GM19468 (cell line): ENCODE measurements around the gene APEH.

ENCODE experiments used
- ATAC-seq: cut with Tn5 transposase; IDR thresholded peaks from one replicate; pipeline ENCODE4 v1.9.1; 2021; ENCODE audit warnings: mild to moderate bottlenecking, moderate library complexity, moderate number of reproducible peaks; ENCODE audit not compliant: unreplicated experiment; ENCODE audit errors: extremely low read depth

APEH gene

DNA sequence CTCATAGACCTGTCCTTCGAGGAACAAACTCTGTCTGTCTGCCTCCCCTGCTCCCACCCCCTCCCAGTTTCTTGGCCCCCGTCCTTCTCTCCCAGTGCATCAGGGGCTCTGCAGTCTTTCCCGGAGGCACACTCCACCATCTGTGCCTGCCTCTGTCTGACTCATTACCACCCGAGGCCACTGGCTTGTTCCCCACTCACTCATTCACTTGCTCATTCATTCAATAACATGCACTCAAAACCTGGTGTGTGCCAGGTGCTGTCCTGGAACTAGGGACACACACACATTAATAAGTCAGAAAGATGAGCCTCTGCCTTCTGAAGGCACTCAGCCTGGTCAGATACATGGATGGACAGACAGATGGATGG, 32.9 kb downstream of the APEH start:
- ATAC-seq: no peak

DNA sequence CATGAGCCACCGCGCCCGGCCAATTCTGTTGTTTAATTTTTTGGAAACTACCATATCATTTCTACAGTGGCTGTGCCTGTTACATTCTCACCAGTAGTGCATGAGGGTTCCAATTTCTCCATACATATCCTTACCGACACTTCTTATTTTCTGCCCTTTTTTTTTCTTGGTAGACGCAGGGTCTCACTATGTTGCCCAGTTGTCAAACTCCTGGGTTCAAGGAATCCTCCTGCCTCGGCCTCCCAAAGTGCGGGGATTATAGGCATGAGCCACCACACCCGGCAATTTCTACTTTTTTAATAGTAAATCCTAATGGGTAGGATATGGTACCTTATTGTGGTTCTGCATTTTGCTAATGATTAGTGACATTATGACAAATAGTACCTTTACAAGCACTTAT, 35.7 kb downstream of the APEH start:
- ATAC-seq: no peak

DNA sequence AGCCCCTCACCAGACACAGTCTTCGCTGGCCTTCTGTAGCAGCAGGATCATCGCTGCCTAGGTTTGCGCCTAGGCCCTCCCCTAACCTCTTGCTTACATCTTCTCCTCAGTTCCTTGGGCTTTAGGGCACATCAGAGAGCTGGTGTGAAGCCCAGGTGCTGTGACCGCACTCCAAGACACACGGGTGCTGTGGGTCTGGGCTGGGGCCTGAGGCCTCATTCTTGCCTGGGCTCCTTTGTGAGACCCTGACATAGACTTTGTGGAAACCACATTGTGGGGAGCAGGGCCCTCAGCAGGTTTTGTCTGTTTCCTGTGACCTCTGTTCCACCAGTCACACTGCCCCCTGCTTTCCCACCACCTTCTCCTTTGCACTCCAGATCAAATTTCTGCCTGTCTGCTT, 37.3 kb downstream of the APEH start:
- ATAC-seq: no peak

DNA sequence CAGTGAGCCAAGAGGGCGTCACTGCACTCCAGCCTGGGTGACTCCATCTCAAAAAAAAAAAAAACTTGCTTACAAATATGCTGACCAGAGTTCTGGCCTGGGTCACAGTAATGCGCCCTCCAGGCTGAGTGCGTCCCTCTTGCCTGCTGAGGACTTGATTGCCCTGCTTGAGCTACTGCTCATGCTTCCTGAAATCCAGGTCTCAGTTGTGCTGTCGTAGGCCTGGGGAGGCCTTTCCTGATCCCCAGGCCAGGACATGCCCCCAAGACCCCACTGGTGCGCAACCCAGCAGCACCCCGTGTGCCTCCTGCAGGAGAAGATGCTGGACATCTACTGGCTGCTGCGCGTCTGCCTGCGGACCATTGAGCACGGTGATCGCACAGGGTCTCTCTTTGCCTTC, 38.0 kb downstream of the APEH start:
- ATAC-seq: no peak

DNA sequence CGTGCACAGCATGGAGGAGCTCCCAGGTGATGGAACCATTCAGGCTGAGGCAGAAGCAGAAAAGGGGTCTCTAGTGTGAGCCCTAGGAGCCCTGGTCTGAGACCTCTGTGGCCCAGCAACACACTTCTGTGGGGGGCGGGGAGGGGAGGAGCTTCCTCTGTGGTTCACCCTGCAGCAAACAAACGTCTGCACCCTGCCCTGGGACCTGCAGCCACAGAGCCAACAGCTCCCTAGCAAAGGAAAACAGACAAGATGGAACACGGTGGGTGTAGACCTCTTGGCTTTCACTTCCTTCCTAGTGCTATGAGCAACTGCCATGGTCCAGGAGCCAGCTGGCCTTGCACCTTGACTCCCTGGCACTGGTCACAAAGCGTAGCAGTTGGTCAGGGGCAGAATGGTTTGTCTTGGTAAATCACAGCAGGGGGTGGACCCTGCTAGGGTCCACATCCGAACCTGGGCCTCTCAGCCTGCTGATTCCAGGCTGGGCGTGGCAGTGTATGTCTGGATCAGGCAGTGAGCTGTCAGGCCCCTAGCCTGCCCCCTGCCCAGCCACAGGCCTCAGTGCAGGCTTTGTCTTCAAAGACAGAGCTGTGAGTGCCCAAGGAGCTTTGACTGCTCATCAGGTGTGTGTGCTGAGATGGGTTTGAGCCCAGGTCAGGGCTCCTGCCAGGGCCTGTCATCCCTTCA, 38.6 kb downstream of the APEH start:
- no peak for ATAC-seq

DNA sequence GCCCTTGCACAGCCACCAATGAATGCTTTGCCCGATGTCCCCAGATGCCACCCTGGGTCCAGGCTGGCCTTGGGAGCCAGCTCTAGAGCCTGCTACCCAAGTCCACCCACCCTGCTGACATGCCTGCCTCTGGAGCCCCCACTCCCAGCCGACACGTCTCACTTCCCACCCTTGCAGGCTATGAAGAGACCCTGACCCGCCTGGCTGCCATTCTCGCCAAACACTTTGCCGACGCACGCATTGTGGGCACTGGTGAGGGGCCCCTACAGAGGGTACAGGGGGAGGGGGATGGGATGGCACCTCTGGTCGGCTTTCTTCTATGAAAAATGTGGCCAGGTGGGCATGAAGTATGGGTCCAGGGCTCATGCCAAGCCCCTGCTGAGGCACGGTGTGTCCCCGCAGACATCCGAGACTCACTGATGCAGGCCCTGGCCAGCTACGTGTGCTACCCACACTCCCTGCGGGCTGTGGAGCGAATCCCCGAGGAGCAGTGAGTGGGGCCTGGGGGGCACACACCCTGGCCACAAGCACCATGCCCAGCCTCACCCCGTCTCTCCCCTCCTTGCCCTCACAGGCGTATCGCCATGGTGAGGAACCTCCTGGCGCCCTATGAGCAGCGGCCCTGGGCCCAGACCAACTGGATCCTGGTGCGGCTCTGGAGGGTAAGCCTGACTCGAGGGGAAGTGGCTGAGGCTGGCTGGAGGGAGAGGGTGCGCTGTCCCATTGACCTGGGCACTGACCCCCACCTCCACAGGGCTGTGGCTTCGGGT, 39.4 kb downstream of the APEH start:
- no peak for ATAC-seq

DNA sequence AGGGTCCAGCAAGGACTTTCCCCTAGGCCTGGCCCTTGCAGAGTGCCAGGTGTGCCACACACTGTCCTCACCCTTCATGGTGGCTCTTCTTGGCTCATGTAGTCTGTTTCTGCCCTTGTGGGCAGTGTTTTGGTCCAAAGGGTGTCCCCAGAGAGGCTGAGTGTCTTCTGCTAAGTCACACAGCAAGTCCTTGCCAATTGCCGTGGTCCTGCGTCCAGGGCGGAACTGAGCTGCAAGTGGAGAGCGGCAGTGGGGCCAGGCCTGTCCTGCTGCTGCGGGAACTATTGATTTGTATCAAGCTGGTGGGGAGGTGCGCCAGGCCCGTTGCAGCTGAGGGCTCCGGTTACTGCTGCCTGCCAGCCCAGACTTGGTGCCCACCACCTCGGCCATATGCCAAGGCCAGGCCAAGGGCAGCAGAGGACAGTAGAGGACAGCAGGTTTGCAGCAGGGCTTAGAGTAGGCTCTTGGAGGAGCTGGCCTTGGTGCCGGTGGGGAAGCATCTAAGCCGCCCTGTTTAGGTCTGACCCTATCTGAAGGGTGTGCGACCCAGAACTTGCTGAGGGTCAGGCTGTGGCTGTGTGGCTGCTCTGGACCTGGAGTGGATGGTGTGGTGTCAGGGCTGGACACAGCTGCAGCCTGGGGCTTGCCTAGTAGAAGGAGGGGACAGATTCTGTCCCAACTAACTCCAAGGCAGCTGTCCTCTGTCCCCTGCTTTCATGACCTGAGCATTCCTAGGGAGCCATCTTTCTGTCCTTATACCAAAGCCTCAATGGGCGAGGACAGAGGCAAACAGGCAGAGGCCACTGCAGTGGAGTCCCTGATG, 40.8 kb downstream of the APEH start:
- no peak for ATAC-seq

DNA sequence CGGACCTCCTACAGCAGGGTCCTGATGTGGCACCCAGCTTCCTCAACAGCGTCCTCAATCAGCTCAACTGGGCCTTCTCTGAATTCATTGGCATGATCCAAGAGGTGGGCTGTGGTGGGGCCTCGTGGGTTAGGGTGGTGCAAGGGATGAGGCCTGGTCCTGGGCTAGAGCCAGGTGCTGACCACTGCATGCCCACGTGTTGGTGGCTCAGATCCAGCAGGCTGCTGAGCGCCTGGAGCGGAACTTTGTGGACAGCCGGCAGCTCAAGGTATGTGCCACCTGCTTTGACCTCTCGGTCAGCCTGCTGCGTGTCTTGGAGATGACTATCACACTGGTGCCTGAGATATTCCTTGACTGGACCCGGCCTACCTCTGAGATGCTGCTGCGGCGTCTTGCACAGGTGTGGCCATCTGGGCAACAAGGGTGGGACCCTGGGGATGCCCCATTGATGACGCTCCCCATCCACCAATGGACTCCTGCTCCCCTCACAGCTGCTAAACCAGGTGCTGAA, 41.5 kb downstream of the APEH start:
- no peak for ATAC-seq

DNA sequence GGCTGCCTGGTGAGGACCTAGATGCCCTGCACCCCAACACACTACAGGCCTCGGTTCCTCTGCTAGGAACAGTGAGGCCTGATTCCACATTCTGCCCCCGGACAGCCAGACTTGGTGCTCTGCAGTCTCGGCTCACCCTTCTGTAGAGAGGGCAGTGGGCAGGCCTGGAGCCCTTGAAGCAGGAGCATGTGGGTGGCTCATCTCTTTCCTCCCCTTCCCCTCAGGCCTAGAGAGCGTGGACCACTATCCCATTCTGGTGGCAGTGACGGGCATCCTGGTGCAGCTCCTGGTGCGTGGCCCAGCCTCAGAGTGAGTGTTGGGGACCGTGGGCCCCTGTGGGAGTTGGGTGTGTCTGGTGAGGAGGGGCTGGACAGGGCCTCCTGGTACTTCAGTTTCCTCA, 42.0 kb downstream of the APEH start:
- ATAC-seq: no peak

DNA sequence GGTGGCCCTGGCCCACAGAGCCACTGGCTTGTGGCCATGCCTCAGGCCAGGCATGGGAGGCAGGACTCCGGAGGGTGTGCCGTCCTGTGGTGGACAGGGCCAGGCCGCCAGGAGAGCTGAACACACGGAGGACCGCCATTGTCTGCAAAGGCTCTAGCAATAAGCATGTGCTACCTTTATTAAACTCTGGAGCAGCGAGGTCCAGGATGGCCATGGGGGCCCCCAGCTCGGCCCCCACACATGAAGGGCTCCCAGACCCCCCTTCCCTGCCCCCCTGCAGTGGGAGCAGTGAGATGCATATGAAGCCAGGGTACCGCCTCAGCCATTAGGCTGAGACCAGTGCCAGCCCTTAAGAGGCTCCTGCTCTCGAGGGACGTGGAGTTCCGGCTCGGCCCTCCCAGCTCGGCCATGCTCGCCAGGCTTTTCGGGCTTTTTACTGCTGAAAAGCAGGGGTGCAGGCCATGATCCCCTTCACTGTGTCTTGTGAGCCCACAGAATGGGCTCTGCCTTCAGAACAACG, 42.6 kb downstream of the APEH start:
- ATAC-seq: no peak

DNA sequence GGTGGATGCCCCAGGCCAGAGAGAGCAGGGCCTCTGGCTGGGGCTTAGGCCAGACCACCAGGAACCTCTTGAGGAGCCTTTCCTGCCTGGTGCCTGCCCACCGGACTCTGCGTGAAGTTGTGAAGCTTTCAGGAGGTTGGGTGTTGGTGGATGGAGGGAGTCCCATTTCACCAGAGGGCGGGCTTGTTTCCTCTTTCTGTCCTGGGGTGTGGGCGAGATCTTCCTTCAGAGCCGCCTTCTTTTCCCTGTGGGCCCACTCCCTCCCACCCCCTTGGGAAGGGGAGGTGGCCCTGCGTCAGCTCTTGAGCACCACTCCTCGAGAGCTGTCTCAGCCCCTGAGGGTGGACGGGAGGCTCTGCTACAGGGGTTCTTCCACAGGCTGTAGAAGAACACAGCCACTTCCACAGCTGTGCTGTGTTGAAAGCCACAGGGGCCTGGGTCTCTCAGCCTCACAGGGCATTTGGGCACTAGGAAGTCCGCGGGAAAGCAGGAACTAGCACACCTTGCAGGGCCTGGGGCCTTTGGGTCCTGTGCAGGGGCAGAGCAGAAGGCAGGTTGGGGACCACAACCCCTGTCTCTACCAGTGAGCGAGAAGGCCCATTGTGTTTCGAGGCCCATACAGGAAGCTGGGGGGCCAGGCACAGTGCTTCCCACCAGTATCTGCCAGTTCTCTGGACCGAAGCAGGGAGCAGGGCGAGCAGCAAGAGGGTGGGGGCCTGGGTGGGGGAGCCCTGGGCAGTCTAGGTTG, 43.2 kb downstream of the APEH start:
- ATAC-seq: no peak

DNA sequence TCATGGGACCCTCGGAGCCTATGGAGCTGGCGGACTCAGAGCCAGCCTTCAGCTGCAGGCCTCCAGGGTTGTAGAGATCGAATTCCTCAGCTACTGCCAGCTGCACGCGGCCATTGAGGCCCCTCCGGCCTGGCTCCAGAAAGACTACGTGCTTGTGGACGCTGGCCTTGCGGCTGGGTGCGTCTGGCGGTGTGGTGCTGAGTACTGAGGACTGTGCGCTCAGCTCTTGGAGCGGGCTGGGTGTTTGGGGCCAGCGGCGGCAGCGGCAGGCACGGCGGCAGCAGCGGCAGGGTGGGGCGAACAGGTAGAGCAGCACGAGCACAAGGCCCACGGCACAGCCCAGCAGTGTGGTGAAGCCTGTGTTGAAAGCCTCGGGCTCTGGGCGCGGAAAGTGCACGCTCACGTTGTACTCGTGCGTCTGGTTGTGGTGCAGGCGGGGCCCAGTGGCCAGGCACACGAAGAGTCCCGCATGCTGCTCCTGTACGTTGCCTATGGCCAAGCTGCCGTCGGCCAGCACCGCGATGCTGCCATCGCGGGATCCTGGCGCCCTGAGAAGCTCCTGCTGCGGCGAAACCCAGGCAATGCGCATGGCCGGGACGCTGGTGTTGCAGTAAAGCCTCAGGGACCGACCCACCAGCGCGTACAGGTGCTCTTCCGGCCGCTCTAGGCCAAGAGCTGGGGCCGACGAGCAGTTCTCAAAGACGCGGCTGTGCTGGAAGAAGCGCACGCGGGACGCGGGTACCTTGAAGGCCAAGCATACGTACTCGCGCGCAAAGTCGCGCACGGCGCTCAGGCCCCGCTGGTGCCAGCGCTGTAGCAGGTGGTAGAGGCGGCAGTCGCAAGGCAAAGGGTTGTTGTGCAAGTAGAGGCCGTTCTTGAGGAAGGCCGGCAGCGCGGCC, 44.1 kb downstream of the APEH start:
- ATAC-seq: no peak

DNA sequence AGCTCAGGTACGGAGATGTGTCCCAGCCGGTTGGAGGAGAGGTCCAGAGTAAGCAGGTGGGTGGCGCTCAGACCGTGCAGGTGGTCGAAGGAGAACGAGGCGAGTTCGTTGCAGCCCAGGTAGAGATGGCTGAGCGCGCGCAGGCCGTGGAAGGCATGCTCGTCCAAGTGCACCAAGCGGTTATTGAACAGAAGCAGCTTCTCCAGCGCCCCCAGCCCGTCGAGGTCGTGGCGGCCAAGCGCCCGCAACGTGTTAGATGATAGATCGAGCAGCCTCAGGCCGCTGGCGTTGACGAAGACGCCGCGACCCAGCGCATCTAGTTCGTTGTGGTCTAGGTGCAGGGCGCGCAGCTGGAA, 44.7 kb downstream of the APEH start:
- ATAC-seq: no peak

DNA sequence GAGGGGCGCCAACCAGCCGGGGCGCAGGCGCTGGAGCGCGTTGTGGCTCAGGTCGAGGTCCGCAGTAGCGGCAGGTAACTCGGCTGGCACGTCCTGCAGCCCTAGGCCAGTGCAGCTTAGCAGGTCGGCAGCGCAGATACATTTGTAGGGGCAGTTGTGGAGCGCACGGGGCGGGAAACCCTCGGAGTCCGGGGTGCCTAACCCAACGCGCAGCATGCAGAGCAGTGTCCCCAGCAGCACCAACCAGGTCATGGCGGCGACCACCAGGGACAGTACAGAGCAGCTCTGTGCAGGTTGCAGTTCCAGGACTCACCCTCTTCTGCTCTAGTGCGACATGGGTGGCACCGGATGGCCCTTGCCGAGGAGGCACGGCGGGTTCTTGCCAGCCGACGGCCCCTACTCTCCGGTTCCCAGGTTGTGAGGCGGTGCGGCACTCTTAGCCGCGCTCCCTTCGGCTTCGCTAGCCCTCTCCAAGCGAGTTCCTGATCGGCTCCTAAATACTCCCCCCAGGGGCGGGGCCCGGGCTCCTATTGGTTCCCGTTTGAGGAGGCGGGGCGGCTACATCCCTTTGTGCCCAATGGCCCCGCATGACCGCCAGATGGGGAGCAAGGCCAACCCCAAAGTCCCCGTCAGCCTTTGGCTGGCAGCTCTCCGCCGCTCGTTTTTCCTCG, 45.2 kb downstream of the APEH start, which contains the start of gene AMIGO3:
TSS of gene AMIGO3 (minus strand) at position 471 of the 671 bp plus-strand sequence. CDS start at position 252, 219 bp downstream.
- peak; percentile 39 for ATAC-seq

DNA sequence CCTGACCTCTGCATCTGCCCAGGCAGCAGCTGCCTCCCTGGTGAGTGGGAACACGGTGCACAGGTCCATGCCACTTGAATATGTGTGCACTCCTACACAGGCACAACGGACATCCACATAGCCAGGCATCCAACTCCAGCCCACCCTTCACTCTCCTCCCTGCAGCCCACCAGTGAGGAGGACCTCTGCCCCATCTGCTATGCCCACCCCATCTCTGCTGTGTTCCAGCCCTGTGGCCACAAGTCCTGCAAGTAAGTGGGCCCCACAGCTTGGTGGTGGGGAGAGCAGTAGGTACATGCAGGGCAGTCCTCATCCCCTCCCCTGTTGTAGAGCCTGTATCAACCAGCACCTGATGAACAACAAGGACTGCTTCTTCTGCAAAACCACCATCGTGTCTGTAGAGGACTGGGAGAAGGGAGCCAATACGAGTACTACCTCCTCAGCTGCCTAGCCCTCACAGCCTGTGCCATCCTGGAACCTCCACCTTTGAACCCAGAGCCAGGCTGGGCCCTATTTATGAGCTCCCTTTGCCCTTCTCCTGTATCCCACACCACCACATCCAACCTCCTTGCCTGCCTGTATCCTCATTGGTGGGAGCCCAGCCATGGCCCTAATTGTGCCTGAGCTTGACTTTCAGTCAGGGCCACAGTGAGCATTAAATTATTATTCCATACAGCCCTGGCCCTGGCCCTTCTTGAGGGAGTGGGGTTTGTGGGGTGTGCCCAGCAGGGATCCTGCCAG, 46.9 kb downstream of the APEH start:
- no peak for ATAC-seq

DNA sequence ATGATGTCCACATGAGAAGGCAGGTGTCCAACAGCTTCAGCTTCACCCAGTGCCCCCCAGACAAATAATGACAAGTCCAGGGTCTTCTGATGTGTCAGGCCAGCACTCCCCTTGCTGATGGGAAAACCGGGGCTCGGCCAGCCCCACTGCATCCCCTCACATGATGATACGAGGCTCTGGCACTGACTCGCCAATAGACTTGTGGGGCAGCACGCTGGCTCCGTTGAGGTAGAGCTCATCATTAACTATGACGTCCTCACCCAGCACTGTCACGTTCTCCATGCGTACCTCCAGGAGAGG, 47.4 kb downstream of the APEH start:
- ATAC-seq: no peak

DNA sequence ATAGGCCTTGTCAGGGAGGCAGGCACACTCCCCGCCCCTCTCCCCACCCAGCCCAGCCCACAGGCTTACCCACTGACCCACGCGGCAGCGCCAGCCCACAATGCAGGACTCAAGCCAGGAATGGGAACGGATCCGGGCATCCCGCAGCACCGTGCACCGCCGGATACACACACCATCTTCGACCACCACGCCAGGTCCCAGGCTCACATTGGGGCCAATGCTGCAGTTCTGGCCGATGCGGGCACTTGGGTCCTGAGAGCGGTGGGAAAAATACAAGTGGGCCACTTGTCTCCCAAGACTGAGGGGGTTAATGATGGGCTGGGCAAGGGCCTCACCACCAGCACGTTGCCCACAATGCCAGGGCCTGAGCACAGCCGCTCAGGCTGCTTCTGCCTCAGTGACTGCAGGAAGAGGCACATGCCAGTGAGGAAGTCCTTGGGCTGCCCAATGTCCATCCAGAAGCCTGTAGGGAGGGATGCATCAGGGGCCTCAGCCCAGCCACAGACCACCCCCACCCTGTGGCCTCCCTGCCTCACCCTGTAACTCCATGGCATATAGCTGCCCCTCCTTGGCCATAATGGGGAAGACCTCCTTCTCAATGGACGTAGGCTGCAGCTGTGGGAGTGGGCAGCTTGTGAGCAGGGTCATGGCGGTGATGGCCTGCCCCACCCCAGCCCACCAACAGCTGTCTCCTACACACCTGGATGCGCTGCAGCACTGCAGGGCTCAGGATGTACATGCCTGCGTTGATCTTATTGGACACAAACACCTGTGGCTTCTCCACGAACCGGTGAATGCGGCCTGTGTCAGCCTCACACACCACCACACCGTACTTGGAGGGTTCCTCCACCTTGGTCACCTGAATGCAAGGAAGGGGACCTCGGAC, 48.0 kb downstream of the APEH start:
- ATAC-seq: no peak
